Brain pericyte (primary cell): ENCODE measurements around the gene IMMP2L.

Source experiments
- DNase-seq: peaks from one replicate; pipeline ENCODE4 v3.0.0-alpha.2; 2012; ENCODE audit warnings: low read depth, low spot score

Gene IMMP2L

GRCh38 chr7:110813986-110814385 is 748.3 kb downstream of the IMMP2L start:
- DNase-seq = no peak

- DNase-seq = no peak
Observed at GRCh38 chr7:110809832-110810231, 752.5 kb downstream of the IMMP2L start.

DNA sequence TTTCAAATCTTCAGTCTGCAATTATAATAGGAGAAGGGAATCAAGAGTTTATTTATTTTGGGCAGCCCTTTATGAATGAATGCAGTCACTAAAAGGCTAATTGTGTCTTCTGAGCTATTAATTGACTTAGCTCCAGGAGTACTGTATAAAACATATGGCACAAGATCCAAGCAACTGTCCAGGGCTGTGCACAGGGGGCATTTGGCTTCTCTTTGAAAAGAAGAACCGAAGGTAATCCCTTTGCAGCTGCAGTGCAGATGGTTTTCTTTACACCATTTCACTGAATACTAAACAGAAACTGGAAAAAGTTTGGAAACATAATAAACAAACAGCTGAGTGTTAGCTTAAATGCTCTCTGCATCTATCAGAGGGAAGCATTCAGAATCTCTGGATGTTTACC is 753.9 kb downstream of the IMMP2L start:
- no peak for DNase-seq

GRCh38 chr7:110804501-110804900 is 757.8 kb downstream of the IMMP2L start:
- no peak for DNase-seq

GRCh38 chr7:110803602-110804143 is 758.6 kb downstream of the IMMP2L start:
- no peak for DNase-seq

GRCh38 chr7:110801502-110801901 is 760.8 kb downstream of the IMMP2L start:
- no peak for DNase-seq

GRCh38 chr7:110800984-110801383 is 761.3 kb downstream of the IMMP2L start:
- DNase-seq = no peak

DNA sequence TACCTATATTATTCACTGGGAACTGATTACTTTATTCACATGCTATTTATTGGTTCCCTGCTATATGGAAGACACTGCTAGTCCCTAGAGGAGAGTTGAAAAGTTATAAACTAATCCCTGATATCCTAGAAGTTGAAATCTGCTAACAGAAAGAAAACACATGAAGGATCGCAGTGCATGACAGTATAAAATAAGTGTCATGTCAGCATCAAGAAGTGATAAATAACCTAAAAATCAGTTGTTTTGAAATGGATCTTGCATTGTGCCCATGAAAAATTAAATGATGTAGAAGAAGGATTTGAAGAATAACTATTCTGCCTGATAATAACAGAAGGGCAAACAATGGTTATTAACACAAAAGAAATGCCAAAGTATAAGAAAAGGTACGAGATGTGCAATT is 764.6 kb downstream of the IMMP2L start:
- DNase-seq = no peak

DNA sequence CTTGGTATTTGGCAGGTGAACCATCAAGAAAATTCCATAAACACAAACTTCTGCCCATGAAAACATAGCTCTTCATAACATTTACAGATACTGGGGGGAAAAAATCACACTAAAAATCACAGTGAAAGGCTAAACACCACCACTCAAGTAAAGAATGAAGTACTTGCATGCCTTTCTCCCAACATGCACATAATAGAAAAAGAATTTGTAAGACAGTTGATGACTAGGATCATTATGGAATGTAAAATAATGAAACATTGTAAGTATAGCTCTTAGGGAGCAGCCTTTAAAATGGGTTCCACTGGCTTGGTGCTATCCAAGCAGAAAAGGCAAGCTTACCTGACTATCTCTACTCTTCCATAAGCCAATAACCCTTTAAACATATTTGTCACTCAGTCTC is 771.3 kb downstream of the IMMP2L start:
- no peak for DNase-seq

DNA sequence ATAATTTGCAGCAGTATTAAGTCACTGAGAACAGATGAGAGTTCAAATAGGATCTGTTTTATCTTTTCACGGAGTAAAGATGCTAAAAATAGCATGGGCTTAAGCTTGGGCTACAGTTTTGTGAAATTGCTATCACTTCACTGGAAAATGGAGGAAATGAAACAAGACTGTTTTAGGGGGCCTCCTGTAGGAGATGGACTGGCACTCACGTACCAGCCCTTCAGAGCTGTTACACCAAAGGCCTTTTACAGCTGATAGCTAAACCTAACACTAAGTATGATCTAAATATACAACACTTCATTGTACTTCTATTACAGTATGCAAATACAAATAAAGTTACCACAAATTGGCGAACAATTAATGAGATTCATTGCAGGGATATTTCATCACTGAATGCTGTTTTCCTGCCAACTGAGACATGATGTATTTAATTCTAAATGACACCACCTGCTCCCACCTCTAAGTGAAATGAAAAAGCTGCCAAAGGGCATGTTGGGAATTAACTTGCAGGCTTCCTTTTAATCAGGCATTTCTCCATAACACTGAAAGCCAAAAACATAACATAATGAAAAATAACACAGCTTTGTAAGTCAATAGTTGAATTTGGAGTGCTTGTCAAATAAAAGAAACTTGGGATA is 775.8 kb downstream of the IMMP2L start:
- DNase-seq = no peak

- DNase-seq = no peak
Observed at GRCh38 chr7:110784749-110785148, 777.5 kb downstream of the IMMP2L start.

DNA sequence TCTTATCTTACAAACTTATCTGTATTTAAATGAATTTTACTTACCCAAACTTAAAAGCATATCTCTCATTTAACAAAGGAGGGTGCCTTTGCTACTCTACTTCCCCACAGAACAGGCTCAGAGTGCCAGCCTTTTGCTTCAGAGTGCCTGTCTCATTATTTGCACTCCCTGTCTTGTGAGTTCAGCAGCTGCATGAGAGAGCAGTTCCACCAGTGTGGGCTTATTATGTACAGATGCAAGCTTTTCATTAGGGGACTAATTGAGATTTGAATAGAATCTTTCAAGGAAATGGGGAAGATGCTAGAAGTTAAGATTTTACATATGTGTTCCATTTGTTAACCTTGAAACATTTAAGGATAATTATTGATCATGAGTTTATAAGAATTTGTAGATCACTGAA is 781.6 kb downstream of the IMMP2L start:
- no peak for DNase-seq

DNA sequence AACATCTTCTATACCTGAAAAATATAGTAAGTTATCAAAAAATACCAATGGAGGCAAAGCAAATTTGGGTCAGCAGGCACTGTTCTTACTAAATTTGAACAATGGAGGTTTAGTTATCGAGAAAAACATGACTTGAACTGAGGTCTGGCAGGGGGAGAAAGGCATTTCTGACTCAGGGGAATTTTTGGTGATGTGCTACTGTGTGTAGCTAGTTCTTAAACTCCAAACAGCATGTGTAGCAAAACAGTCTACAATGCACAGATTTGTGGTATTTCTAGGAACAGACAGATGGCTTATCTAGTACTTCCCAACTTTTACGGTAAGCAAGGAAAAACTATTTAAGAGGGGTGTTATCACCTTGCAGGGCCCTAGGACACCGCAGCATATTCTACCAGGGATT is 783.0 kb downstream of the IMMP2L start:
- DNase-seq = no peak

- no peak for DNase-seq
Observed at GRCh38 chr7:110775046-110775445, 787.2 kb downstream of the IMMP2L start.

DNA sequence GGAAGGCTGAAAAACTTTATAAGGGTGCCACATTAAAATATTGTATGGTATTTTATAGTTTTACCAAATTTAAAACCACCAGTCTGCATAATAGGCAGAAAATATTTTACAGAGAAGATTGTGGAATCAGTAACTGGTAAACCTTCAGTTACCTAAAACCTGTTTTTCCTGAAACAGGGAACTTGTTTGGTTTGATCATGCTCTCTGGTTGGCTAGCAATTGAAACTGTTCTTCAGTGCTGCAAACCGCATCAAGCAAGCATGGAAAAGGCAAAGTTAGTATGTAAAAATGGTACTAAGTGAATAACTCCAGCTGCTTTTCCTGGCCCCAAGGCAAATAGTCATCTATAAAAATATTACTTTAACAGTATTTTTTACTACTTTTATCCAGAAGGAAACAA is 788.2 kb downstream of the IMMP2L start:
- DNase-seq = no peak

DNA sequence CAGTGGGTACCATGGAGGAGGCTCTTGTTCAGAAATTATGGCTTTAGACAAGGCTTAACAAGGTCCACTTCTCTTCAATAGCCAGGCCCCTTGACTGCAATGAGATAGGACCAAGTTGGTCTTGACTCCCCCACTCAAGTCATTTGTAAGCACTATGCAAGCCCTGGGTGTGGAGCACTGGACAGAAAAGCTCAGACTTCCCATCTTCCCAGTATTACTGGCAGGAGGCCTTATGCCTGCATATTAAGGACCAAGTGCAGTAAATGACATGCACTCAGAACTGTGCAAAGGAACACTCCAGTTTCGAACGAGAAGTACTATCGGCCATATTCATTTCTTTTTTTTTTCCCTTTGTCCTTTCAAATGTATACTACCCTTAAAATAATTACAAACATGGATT is 789.7 kb downstream of the IMMP2L start:
- no peak for DNase-seq

DNA sequence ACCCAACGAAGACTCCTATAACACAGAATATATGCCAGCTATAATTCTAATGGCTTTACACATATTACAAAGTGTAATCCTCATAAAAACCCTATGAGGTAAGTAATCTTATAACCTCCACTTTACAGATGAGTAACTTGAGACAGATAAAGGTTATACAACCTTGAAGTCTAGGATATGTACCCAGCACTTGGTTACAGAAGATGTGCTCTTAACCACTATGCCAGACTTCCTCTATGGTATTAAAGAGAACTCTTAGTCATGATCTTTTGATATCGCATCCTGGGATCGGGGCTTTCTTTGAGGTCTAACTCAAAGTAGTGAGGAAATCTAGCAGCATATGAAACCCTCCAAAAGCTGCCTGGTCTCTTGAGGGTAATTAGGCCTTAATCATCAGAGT is 790.6 kb downstream of the IMMP2L start:
- no peak for DNase-seq

DNA sequence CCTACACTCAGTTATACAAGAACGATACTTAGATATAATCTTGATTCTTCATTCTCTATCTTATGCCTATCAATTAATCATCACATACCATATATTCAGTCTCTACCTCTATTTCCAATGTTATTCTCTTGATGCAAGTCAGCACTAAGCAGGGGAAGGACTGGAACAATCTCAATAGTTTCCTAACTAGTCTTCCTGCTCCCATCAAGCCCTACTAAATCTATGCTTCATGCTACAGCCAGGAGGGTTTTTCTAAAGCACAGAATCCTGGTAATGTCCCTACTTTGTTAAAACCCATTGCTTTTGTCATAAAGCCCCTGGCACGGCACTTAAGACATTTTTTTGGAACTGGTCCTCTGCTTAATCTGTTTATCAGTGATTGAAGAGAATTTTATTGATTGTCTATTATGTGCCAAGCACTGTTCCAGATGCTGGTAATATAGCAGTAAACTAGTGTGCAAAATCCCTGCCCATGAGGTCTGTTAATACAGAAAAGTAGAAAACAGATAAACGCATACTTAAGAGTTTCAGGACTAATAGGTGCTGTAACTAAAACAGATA is 794.7 kb downstream of the IMMP2L start:
- DNase-seq = no peak

DNA sequence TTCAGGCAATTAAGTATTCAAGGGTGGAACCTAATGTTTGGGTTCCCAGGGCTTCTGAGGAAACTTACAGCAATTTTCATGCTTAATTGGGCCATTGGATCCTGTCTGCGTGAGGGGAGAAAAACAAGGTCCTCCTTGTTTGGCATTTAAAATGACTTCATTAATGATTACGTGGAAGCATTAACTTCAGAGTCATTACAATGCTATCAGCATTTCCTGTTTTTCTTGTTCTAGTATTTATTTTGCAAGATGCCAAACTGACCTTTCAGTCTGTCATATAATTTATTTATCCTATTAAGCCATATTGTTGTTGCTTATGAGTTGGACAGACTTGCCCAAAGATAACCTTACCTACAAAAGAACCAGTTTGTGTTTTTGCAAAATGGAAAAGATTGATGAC is 795.4 kb downstream of the IMMP2L start:
- no peak for DNase-seq

DNA sequence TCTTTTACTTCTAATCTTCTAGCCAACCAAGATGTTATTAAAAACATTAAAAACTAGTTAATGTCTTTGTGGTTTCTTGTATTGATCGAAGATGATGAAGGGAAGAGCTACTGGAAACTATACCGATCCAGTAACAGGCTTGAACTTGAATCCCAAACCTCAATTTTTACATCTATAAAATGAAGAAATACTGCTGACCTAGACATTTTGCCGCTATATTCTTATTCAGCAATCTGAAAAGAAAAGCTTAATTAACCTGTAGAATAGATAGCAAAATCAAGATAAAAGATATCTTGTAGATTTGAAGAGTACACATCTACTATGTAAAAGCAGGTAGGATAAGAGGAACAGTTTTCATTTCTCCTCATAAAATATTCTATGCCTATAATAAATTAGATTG is 797.4 kb downstream of the IMMP2L start:
- DNase-seq = no peak

- DNase-seq = no peak
Observed at GRCh38 chr7:110762546-110763225, 799.6 kb downstream of the IMMP2L start.

DNA sequence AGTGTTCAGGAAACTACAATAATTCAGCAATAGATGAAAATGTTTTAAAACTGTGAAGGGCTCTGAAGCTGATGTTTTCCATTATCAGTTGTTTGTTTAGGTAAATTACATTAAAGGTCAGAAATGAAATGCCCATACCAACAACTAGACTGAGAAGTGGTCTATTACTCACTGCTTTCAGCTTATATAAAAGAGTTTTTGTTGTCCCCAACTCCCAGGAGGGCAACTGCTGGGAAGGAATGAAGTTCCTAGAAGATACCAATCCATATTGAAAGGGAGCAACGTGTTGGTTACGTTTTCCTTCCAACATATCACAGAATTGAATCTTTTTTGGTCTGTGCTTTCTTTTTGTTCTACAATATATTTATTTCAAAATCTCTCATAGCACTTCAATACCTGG is 802.0 kb downstream of the IMMP2L start:
- DNase-seq = no peak

DNA sequence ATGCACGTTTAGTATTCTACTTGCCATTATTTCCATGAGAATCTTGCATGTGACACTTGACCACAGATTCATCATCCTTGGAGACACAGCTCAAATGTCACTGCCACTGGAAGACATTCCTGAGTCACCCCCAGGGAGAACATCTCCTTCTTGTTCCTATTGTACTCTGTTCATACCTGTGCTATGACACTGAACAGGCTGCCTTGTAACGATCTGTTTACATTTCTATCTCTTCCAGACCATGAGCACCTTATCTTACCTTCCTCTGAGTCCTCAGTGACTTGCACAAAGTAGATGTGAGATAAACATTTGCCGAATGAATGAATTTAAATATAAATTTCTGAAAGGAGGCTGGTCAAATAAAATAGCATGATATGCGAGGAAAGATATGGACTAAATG is 803.2 kb downstream of the IMMP2L start:
- DNase-seq = no peak
